ENCODE data around the gene SPC24.
"Not testable (repeated sequence)": the region's sequence is repeated elsewhere in the genome, so short reads cannot be mapped to it uniquely, and the experiment has no call there.

The SPC24 gene

DNA sequence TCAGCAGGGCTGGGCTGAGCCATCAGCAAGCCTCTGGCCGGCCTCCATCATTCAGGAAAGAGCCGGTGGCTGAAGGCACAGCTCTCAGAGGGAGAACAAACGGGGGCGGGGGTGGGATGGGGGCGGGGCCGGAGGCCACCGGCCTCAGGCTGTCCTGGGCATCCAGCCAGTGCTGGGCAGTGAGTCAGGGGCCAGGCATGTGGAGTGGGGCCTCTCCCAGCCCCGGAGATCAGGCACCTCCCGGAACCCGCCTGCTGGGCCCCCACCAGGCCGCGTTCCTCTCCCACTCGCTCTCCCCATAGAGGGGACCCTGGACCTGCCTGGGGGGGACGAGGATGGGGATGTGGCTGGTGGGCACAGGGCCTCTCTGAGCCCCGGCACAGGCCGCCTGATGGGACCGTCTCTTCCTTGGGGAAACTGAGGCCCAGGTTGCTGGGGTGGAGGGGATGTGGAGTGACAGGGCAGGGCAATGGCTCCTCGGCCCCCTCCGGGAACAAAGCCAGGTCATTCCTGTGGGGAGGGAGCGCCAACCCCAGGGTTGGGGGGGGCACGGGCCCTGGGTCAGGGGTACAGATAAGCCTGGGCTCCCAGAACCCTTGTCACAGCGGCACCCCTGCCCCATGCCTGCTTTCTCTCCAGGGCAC is 12.9 kb downstream of the SPC24 start:
- no peak for ATAC-seq (replicated peaks; ENCODE audit: extremely low read depth, poor library complexity, severe bottlenecking)
- no peak overlapping the region for H3K4me3 Mint-ChIP-seq
- no peak overlapping the region for H3K27ac Mint-ChIP-seq (ENCODE audit: low read depth)
- DNase-seq (ENCODE audit: low spot score in 2 of 2), result no peak
- peaks cover 6% of the 10 kb centered on the region for H3K4me1 Mint-ChIP-seq
- H3K36me3 Mint-ChIP-seq (ENCODE audit: insufficient read depth), result no peaks in the 10 kb centered on the region
- H3K27me3 Mint-ChIP-seq, result no peaks in the 10 kb centered on the region
- no peaks in the 10 kb centered on the region for H3K9me3 Mint-ChIP-seq

DNA sequence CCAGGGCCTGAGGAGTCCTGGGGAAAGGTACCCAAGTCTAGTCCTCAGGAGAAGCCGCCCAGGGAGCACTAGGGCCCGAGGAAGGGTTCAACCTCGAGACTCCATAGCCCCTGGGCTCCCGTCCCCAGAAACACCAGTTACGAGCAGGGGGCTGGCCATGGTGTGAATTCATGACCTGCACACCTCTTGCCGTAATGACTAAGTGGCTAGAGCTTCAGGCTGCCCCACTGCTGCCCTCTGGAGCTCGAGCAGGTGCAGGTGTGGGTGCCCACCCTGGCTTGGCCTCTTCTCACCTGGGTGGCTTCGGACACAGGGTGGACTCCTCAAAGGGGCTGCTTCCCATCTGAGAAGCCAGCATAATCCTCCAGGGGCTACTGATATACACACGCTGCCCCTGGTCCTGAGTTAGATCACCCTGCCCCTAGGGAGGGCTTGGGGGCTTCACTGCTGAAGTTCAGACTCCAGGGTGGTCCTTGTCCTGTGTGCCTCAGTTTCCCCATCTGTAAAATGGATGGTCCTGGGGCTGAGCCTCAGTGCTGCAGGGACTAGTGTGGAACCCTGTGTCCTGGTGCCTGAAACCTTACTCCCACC is 13.6 kb downstream of the SPC24 start:
- DNase-seq (ENCODE audit: low spot score in 2 of 2) (no peak), ATAC-seq (replicated peaks; ENCODE audit: extremely low read depth, poor library complexity, severe bottlenecking) (no peak)
- Mint-ChIP-seq H3K36me3 (ENCODE audit: insufficient read depth) (no peaks in the 10 kb centered on the region), H3K4me1 (peaks cover 8% of the 10 kb centered on the region), H3K4me3 (no peak overlapping the region), H3K27me3 (no peaks in the 10 kb centered on the region), H3K9me3 (no peaks in the 10 kb centered on the region), H3K27ac (ENCODE audit: low read depth) (no peak overlapping the region)

GRCh38 chr19:11140896-11141295 is 14.7 kb downstream of the SPC24 start:
- no peaks in the 10 kb centered on the region for H3K36me3 Mint-ChIP-seq (ENCODE audit: insufficient read depth)
- peaks cover 8% of the 10 kb centered on the region for H3K4me1 Mint-ChIP-seq
- no peak overlapping the region for H3K4me3 Mint-ChIP-seq
- no peaks in the 10 kb centered on the region for H3K9me3 Mint-ChIP-seq
- H3K27me3 Mint-ChIP-seq, result no peaks in the 10 kb centered on the region
- no peak overlapping the region for H3K27ac Mint-ChIP-seq (ENCODE audit: low read depth)
- ATAC-seq (replicated peaks; ENCODE audit: extremely low read depth, poor library complexity, severe bottlenecking) (no peak), DNase-seq (ENCODE audit: low spot score in 2 of 2) (no peak)

DNA sequence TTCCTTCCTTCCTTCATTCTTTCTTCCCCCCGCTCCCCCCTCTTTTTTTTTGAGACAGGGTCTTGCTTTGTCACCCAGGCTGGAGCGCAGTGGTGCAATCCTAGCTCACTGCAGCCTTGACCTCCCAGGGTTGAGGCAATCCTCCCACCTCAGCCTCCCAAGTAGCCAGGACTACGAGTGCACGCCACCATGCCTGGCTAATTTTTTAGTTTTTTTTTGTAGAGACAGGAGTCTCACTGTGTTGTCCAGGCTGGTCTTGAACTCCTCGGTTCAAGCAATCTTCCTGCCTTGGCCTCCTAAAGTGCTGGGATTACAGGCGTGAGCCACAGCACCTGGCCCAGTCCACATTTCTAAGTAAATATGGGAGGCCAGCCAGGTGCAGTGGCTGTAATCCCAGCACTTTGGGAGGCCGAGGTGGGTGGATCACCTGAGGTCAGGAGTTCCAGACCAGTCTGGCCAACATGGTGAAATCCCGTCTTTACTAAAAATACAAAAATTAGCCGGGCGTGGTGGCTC is 15.5 kb downstream of the SPC24 start:
- H3K27ac Mint-ChIP-seq (ENCODE audit: low read depth), result peak overlapping the region; percentile 30
- H3K36me3 Mint-ChIP-seq (ENCODE audit: insufficient read depth); DNase-seq (ENCODE audit: low spot score in 2 of 2); H3K9me3 Mint-ChIP-seq; H3K4me1 Mint-ChIP-seq; H3K27me3 Mint-ChIP-seq; ATAC-seq (replicated peaks; ENCODE audit: extremely low read depth, poor library complexity, severe bottlenecking); H3K4me3 Mint-ChIP-seq: not testable (repeated sequence)

DNA sequence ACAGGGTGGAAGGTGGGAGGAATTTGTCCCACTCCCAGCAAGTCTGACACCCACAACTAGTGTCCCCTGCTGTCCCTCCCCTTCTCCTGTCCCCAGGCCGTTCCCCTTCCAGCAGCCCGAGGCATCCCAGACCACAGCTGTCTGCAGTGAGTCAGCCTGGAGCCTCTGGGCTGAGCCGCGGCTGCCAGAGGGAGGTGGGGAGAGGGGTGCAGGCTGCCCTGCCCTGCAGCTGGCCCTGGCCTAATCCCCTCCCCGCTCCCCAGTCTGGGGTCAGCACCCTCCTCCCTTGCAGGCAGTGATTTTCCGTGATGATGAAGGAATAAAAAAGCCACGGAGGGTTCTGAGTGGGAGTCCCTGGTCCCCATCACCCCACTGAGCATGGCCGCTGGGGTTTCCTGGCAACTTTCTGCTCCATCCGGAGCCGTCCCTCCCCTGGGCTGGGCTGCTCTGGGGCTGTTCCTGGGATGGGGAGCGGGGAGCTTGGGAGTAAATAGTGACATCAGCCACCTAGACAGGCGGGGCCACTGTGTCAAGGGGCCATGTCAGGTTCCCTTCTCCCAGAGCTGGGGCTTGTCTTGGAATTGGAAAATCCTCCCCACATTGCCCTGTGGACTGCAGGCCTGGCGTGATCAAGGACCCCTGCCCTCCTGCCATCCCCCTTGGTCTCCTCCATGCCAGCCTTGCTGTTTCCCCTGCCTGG is 16.8 kb downstream of the SPC24 start:
- H3K36me3 Mint-ChIP-seq (ENCODE audit: insufficient read depth), result no peaks in the 10 kb centered on the region
- H3K4me1 Mint-ChIP-seq, result peaks cover 8% of the 10 kb centered on the region
- H3K27me3 Mint-ChIP-seq, result no peaks in the 10 kb centered on the region
- no peak overlapping the region for H3K27ac Mint-ChIP-seq (ENCODE audit: low read depth)
- H3K4me3 Mint-ChIP-seq, result no peak overlapping the region
- DNase-seq (ENCODE audit: low spot score in 2 of 2) (no peak), ATAC-seq (replicated peaks; ENCODE audit: extremely low read depth, poor library complexity, severe bottlenecking) (no peak)
- no peaks in the 10 kb centered on the region for H3K9me3 Mint-ChIP-seq

GRCh38 chr19:11137542-11138384 is 17.8 kb downstream of the SPC24 start:
- H3K4me1 Mint-ChIP-seq, result peaks cover 8% of the 10 kb centered on the region
- no peaks in the 10 kb centered on the region for H3K27me3 Mint-ChIP-seq
- H3K9me3 Mint-ChIP-seq, result no peaks in the 10 kb centered on the region
- no peaks in the 10 kb centered on the region for H3K36me3 Mint-ChIP-seq (ENCODE audit: insufficient read depth)
- DNase-seq (ENCODE audit: low spot score in 2 of 2) (peak; percentile 16 to 31), ATAC-seq (replicated peaks; ENCODE audit: extremely low read depth, poor library complexity, severe bottlenecking) (peak; percentile 64)
- H3K4me3 Mint-ChIP-seq, result peak overlapping the region; percentile 79
- H3K27ac Mint-ChIP-seq (ENCODE audit: low read depth), result peak overlapping the region; percentile 16

- Mint-ChIP-seq H3K4me1 (peaks cover 8% of the 10 kb centered on the region), H3K27me3 (no peaks in the 10 kb centered on the region), H3K36me3 (ENCODE audit: insufficient read depth) (peaks cover 4% of the 10 kb centered on the region), H3K27ac (ENCODE audit: low read depth) (peak overlapping the region; percentile 49), H3K9me3 (no peaks in the 10 kb centered on the region), H3K4me3 (peak overlapping the region; percentile 79)
- no peak for DNase-seq (ENCODE audit: low spot score in 2 of 2)
- no peak for ATAC-seq (replicated peaks; ENCODE audit: extremely low read depth, poor library complexity, severe bottlenecking)
Measured at GRCh38 chr19:11136400-11137101, 19.0 kb downstream of the SPC24 start.

DNA sequence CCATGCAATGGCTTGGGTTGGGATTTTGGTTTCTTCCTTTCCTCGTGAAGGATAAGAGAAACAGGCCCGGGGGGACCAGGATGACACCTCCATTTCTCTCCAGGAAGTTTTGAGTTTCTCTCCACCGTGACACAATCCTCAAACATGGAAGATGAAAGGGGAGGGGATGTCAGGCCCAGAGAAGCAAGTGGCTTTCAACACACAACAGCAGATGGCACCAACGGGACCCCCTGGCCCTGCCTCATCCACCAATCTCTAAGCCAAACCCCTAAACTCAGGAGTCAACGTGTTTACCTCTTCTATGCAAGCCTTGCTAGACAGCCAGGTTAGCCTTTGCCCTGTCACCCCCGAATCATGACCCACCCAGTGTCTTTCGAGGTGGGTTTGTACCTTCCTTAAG is 24.1 kb downstream of the SPC24 start:
- Mint-ChIP-seq H3K27me3 (no peaks in the 10 kb centered on the region), H3K9me3 (no peaks in the 10 kb centered on the region), H3K36me3 (ENCODE audit: insufficient read depth) (peaks cover 38% of the 10 kb centered on the region), H3K4me1 (peaks cover 5% of the 10 kb centered on the region), H3K27ac (ENCODE audit: low read depth) (no peak overlapping the region), H3K4me3 (no peak overlapping the region)
- DNase-seq (ENCODE audit: low spot score in 2 of 2) (no peak), ATAC-seq (replicated peaks; ENCODE audit: extremely low read depth, poor library complexity, severe bottlenecking) (no peak)

DNA sequence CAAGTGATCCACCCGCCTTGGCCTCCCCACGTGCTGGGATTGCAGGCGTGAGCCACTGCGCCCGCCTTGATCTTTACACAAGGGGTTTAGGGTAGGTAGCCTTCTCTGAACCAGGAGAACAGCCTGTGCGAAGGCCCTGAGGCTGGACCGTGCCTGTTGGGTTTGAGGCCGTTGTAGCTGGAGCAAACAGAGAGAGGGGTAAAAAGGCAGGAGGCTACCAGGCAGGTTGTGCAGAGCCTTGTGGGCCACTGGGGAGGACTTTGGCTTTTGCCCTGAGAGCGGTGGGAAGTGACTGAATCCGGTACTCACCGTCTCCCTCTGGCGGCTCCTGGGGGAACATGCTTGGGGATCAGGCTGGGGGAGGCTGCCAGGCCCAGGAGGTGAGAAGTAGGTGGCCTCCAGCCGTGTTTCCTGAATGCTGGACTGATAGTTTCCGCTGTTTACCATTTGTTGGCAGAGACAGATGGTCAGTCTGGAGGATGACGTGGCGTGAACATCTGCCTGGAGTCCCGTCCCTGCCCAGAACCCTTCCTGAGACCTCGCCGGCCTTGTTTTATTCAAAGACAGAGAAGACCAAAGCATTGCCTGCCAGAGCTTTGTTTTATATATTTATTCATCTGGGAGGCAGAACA is 24.6 kb downstream of the SPC24 start:
- peaks cover 5% of the 10 kb centered on the region for H3K4me1 Mint-ChIP-seq
- no peaks in the 10 kb centered on the region for H3K27me3 Mint-ChIP-seq
- H3K9me3 Mint-ChIP-seq, result no peaks in the 10 kb centered on the region
- peak; percentile 50 to 71 for DNase-seq (ENCODE audit: low spot score in 2 of 2)
- H3K4me3 Mint-ChIP-seq, result no peak overlapping the region
- H3K27ac Mint-ChIP-seq (ENCODE audit: low read depth), result no peak overlapping the region
- no peak for ATAC-seq (replicated peaks; ENCODE audit: extremely low read depth, poor library complexity, severe bottlenecking)
- H3K36me3 Mint-ChIP-seq (ENCODE audit: insufficient read depth), result peaks cover 40% of the 10 kb centered on the region

GRCh38 chr19:11127905-11128304 is 27.7 kb downstream of the SPC24 start:
- no peaks in the 10 kb centered on the region for H3K9me3 Mint-ChIP-seq
- H3K4me1 Mint-ChIP-seq, result peaks cover 5% of the 10 kb centered on the region
- no peak overlapping the region for H3K4me3 Mint-ChIP-seq
- peaks cover 65% of the 10 kb centered on the region for H3K36me3 Mint-ChIP-seq (ENCODE audit: insufficient read depth)
- DNase-seq (ENCODE audit: low spot score in 2 of 2) (no peak), ATAC-seq (replicated peaks; ENCODE audit: extremely low read depth, poor library complexity, severe bottlenecking) (no peak)
- H3K27me3 Mint-ChIP-seq, result no peaks in the 10 kb centered on the region
- H3K27ac Mint-ChIP-seq (ENCODE audit: low read depth), result no peak overlapping the region

GRCh38 chr19:11125994-11126685 is 29.4 kb downstream of the SPC24 start:
- H3K9me3 Mint-ChIP-seq, result no peaks in the 10 kb centered on the region
- no peak overlapping the region for H3K4me3 Mint-ChIP-seq
- DNase-seq (ENCODE audit: low spot score in 2 of 2), result peak; percentile 48 to 61
- no peaks in the 10 kb centered on the region for H3K27me3 Mint-ChIP-seq
- peaks cover 5% of the 10 kb centered on the region for H3K4me1 Mint-ChIP-seq
- H3K36me3 Mint-ChIP-seq (ENCODE audit: insufficient read depth), result peaks cover 66% of the 10 kb centered on the region
- peak; percentile 52 for ATAC-seq (replicated peaks; ENCODE audit: extremely low read depth, poor library complexity, severe bottlenecking)
- no peak overlapping the region for H3K27ac Mint-ChIP-seq (ENCODE audit: low read depth)
